T-helper 9 cell (primary cell): ENCODE data around the gene TNFSF13.
A peak's percentile ranks its signal among the peaks of the same experiment; 100 is the strongest.

Source experiments
- DNase-seq: peaks from one replicate; pipeline ENCODE4 v3.0.0-alpha.2; 2020

Gene TNFSF13

DNA sequence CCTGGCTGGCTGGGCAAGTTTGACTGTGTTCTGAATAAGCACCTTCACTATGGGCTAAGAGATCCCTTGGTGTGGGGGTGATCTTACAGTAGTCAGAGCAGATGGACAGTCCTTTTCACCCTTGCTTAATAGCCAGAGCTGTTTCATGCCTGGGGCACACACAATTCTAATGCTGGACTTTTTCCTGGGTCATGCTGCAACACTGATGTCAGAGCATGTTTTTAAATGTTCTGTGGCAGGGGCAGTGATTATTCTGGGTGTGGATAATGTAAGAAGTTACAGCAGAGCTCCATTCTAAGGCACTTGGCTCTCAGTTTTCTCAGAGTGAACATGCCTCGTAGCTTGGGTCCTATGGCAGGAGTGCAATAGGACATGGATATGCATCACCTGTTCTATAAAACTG lies 16.9 kb downstream of the TNFSF13 start:
- no peak for DNase-seq

DNA sequence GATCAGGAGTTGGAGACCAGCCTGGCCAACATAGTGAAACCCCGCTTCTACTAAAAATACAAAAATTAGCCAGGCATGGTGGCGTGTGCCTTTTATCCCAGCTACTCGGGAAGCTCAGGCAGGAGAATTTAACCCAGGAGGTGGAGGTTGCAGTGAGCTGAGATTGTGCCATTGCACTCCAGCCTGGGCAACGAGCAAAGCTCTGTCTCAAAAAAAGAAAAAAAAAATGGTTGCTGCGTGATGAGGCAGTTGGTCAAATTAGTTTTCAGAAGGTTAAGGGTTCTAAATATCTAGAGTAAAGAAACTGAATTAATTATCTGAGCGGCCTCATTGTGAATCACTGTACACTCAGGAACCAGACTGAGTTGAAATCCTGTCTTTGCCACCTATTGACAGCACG lies 17.4 kb downstream of the TNFSF13 start:
- DNase-seq: no peak

DNA sequence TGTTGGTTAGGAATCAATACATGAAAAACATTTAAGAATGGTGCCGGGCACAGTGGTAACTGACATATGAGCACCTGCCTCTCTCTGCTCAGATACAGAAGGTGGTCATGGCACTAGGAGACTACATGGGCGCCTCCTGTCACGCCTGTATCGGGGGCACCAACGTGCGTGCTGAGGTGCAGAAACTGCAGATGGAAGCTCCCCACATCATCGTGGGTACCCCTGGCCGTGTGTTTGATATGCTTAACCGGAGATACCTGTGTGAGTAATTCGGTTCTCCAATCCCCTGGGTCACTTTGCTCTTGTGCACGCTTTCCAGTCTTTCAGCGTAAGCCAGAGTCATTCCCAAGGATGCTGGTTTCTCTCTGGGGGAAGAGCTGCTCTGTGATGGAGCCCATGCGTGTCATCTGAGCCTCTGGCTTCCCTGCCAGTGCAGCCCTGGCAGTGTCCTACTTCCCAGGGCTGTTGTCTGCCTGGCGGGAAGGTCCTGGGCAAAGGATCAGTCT lies 17.9 kb downstream of the TNFSF13 start:
- DNase-seq: no peak

DNA sequence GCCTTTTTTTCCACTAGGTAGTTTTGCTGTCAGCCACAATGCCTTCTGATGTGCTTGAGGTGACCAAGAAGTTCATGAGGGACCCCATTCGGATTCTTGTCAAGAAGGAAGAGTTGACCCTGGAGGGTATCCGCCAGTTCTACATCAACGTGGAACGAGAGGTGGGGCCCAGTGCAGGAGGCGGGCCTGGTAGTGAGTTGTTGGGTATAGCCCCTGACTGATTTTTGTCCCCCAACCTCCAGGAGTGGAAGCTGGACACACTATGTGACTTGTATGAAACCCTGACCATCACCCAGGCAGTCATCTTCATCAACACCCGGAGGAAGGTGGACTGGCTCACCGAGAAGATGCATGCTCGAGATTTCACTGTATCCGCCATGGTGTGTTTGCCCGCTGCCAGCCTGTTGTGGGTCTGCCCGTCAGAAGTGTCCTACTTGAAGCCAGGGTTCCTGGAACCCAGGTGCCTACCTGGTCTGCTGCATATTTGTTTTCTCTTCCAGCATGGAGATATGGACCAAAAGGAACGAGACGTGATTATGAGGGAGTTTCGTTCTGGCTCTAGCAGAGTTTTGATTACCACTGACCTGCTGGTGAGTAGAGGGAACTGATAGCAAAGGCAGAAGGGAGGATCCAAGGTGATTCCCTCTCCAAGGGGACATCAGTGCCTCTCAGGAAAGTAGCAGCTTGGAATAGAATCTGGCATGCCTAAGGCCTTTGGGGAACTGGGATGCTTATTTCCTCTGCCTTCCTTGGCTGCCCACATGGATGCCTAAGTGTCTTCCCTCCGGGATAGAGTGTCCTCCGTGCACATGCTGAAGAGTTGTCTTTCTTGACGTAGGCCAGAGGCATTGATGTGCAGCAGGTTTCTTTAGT lies 19.0 kb downstream of the TNFSF13 start:
- no peak for DNase-seq

DNA sequence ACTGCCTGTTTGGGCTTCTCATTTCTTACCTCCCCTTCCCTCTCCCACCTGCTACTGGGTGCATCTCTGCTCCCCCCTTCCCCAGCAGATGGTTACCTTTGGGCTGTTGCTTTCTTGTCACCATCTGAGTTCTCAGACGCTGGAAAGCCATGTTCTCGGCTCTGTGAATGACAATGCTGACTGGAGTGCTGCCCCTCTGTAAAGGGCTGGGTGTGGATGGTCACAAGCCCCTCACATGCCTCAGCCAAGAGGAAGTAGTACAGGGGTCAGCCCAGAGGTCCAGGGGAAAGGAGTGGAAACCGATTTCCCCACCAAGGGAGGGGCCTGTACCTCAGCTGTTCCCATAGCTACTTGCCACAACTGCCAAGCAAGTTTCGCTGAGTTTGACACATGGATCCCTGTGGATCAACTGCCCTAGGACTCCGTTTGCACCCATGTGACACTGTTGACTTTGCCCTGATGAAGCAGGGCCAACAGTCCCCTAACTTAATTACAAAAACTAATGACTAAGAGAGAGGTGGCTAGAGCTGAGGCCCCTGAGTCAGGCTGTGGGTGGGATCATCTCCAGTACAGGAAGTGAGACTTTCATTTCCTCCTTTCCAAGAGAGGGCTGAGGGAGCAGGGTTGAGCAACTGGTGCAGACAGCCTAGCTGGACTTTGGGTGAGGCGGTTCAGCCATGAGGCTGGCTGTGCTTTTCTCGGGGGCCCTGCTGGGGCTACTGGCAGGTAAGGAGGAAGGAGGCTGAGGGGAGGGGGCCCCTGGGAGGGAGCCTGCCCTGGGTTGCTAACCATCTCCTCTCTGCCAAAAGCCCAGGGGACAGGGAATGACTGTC lies 20.7 kb downstream of the TNFSF13 start, which contains the start of gene CD68:
Gene CD68, plus strand, starts transcription at position 638 of the 833 bp plus-strand sequence. Its CDS starts 40 bp downstream, at position 678.
- no peak for DNase-seq

DNA sequence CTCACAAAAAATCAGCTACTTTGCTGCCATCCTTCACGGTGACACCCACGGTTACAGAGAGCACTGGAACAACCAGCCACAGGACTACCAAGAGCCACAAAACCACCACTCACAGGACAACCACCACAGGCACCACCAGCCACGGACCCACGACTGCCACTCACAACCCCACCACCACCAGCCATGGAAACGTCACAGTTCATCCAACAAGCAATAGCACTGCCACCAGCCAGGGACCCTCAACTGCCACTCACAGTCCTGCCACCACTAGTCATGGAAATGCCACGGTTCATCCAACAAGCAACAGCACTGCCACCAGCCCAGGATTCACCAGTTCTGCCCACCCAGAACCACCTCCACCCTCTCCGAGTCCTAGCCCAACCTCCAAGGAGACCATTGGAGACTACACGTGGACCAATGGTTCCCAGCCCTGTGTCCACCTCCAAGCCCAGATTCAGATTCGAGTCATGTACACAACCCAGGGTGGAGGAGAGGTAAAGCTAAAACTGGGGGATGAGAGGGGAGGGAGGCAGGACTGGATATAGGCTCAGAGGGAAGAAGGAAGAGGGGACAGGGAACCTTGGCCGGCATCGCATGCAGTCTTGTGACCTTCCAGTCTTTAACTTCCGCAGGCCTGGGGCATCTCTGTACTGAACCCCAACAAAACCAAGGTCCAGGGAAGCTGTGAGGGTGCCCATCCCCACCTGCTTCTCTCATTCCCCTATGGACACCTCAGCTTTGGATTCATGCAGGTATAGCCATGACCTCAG lies 21.5 kb downstream of the TNFSF13 start:
- DNase-seq: no peak

DNA sequence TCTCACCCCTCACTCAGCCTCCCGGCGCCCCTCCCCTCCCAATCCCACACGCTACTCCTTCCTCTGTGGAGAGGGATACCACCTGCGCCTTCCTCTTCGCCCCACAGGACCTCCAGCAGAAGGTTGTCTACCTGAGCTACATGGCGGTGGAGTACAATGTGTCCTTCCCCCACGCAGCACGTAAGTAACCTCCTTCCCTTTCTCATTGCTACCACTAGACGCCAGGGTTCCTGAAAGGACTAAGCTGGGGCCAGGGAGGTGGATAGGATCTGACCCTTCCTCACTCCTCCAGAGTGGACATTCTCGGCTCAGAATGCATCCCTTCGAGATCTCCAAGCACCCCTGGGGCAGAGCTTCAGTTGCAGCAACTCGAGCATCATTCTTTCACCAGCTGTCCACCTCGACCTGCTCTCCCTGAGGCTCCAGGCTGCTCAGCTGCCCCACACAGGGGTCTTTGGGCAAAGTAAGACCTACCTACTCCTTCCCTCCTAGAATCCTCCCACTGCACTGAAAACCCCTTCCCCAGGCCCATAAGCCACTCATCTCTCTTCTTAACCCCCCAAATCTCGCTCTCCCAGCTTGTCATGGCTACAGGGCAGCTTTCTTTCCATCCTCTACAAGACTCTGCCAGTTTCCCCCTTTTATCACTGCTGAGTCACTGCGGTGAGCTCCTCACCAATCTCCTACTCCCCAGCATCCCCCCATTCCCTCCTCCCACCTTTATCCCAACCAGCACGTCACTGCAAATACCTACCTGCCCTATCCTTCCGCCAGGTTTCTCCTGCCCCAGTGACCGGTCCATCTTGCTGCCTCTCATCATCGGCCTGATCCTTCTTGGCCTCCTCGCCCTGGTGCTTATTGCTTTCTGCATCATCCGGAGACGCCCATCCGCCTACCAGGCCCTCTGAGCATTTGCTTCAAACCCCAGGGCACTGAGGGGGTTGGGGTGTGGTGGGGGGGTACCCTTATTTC lies 22.3 kb downstream of the TNFSF13 start:
- no peak for DNase-seq

DNA sequence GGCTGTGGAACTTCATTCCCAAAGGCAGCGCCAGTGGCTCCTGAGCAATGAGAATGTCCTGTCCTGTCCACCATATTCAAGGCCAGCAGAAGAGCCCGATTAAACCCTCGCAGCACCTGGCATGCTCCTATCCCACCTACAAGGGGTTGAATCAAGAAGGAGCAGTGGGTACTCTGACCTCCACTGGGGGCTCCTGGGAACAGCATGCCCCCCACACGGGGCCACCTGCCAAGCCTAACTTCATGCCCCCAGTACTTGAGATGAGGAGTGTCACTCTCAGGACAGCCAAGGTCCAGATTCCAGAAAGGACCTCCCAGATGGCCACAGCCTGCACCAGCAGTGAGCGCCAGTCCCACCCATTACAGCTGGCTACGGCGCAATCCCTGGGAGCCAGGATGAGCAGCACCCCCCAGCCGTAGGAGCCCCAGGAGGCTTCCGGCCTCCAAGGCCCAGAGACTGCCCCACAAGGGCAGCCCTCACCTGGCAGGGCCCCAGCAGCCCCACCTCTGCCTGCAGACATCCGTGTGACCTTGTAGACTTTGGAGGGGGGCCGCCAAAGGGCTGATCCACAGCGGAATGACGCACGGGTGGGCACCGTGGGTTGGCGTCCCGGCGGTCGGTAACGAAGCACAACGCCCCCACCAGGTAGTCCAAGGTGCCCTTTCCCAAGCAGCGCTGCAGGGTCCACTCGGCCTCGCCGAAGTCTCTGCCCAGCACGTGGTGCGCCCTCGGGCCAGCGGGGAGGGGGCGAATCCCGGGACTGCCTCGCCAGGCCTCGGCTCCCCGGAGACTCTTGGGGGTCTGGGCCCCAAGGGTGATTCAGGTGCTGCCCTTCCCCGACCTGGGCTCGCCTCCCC lies 24.1 kb downstream of the TNFSF13 start:
- DNase-seq: no peak

DNA sequence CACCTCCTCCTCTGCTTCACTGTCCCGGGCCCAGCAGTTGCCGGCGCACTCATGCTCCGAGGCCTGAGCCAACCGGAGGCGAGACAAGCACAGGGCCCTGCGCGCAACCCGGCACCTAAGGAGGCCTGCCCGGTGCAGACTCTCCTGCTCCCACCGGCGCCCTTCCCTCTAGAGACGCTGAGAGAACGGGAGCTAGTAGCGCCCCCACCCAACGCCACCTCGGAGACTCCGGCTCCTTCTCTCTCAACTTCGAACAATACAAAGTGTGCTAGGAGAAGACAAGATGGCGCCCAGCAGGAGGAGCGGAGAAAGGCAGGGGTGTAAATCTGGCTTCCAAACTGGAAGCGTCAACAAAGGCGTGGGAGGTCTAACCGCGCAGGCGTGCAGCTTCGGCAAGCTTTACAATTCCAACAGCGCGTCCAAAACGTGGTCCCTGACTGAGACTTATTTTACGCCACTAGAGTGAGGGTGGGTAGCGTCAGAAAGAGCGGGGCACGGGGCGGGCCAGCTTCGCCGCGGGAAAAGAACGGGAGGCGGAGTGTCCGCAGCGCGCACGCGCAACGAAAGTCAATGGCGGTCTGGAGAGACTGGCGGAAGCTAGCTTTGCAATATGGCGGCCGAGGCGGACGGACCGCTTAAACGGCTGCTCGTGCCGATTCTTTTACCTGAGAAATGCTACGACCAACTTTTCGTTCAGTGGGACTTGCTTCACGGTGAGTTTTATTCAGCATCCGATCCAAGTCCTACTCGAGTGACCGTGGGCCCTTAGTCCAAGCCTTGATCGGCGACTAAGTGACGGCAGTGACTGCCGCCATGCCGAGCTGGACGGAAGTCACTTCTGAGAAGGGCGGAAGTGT lies 24.9 kb downstream of the TNFSF13 start, which contains the start of gene MPDU1:
Gene MPDU1, plus strand, starts transcription at position 600 of the 857 bp plus-strand sequence. Its CDS starts 11 bp downstream, at position 611.
- DNase-seq: peak; percentile 86

DNA sequence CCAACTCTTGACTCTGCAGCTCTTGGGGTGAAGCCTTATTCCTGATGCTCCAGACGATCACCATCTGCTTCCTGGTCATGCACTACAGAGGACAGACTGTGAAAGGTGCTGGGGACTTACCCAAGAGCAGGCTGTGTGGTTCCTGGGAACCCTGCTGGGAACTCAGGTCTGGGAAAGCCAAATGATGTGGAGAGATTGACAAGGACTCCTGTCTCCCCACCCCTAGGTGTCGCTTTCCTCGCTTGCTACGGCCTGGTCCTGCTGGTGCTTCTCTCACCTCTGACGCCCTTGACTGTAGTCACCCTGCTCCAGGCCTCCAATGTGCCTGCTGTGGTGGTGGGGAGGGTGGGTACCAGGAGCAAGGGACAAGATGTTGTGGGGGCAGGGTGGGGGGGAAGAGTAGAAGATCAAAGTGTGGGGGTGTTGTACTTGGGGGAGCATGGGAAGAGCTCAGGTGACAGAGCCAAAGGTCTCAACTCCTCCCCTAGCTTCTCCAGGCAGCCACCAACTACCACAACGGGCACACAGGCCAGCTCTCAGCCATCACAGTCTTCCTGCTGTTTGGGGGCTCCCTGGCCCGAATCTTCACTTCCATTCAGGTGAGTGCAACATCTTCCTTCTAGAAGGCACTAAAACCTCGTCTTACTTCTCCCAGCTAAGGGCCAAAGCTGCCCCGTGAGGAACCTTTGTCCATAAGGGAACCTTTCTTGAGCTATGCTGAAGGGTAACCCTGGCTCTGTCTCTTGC lies 28.3 kb downstream of the TNFSF13 start:
- DNase-seq: no peak

DNA sequence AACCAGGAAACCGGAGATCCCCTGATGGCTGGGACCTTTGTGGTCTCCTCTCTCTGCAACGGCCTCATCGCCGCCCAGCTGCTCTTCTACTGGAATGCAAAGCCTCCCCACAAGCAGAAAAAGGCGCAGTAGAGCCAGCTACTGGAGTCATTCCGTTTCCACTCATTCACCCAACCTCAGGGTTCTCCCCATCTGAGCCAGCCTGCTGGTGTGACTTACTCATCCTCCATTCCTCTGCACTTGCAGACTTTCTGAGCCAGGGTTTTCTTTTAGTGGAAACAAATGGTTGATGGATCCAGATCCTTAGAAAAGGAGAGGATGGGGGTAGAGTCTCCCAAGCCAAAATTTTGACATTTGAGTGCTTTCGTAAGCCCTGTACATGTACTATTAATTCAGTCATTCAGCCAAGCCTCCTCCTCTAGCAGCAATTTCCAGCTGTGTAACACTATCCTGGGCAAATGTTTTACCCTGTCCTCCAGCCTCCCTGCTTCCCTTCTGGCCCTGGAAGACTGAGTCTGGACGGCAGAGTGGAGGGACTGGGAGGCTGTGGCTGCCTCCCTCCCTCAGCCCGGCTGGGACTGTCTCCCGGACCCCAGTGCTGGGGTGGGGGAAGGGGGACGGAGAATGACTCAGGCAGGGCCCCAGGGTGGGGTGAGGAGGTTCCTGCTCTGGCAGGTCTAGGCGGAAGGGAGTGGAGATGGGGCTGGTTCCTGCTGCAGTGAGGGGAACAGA lies 29.0 kb downstream of the TNFSF13 start:
- no peak for DNase-seq

DNA sequence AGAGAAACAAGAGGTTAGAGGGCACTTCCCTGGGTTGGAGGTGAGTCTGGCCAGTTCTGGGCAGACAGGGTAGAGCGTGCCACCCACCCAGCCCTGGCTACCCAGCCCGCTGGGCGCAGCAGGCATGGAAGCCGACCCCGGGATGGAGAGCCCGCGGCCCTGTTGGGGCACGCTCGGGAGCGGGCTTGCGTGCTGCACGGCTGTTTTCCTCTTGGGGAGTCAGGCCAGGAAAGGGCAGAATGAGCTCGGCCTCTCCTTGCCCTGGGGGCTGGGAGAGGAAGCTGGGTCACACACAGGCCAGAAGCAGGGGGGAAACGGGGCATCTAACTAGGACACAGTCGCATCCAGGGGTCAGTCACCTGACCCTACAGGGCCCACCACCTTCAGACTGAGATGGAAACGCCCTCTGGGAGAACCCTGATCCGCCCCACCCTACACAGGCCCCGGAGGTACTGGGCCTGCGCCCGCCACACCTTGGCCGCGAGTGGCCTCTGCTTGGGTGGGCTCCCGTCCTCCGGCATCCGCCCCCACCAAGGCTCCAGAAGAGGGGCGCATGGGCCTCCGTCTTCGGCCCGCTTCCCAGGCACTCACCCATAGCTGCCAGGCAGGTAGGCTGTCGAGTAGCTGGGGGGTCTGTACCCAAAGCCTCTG lies 30.1 kb downstream of the TNFSF13 start:
- no peak for DNase-seq

DNA sequence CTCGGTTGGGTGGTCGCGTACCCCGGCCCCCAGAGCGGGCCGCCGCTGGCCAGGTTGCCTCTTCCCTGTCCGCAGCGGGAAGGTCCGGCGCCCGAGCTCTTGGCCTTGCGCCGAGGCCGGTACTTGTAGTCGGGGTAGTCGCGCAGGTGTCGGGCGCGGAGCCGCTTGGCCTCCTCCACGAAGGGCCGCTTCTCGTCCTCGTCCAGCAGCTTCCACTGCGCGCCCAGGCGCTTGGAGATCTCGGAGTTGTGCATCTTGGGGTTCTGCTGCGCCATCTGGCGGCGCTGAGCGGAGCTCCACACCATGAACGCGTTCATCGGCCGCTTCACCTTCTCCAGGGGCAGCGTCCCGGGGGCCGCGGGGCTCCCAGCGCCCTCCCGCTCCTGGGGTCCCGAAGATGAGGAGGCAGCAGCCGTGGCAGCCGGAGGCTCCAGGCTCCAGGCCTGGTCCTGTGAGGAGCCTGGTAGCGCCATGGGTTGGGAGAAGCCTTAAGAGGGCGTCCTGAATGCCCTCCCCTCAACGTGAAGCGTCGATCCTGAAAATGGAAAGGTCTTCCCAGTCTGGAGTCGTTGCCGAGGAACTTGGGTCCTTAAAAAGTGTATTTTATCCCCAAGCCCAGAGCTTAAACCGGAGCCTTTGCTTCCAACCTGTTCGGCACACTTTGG lies 30.8 kb downstream of the TNFSF13 start:
- DNase-seq: peak; percentile 53

DNA sequence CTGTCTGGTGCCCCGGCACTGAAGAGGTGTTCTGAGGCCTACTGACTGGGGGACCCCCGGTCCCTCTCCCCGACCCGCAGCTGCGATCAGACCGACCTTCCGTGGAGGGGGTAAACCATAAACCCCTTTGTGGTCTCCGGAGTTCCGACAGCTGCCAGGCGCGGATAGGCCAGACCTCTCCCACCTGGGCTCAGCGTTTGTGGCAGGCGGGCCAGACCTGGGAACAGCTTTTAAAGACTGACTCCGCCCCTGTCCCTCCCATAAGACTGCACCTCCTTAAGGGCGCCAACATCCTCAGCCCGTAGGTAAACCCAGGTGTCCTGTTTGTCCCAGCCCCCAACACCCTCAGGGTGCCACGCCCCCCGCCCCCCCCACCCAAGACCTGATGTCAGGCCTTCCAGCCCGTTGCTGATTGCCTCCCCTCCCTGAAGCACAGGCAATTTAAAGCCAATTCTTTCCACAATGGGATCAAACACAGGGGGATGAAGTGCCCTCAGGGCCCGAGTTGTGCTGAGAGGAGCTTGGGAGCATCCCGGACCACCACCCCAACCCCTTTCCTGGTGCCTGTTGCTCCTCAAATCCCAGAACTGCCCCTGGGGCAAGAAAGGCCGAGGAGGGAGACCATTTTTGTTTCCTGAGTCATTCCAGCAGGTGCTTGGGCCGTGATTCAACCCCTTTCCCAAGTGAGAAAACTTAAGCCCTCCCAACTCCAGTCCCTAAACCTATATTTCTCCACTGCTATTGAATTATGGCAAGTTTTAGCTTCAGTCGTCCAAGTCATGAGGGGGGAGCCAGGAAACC lies 31.5 kb downstream of the TNFSF13 start, which contains the start of gene SOX15:
Gene SOX15, minus strand, starts transcription at position 204 of the 801 bp plus-strand sequence. CDS start 418 bp downstream, outside the sequence.
- DNase-seq: no peak

DNA sequence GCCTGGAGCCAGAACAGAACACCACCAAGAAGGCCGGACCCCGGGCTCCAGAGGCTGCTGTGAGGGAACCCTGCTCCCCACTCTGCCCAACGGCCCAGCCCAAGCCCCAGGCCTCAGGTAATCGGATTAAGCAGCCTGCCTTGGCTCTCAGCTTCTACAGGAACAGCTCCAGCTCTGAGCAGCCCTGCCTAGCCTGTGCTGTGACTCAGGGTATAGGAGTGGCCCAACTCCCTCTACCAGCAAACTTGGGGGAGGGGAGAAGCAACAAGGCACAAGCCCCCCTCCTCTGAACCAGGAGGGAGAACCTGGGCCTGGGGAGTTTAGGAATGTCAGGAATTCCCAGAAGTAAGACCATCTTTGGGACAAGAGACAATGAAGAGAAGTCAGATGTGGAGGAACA lies 32.2 kb downstream of the TNFSF13 start:
- no peak for DNase-seq

DNA sequence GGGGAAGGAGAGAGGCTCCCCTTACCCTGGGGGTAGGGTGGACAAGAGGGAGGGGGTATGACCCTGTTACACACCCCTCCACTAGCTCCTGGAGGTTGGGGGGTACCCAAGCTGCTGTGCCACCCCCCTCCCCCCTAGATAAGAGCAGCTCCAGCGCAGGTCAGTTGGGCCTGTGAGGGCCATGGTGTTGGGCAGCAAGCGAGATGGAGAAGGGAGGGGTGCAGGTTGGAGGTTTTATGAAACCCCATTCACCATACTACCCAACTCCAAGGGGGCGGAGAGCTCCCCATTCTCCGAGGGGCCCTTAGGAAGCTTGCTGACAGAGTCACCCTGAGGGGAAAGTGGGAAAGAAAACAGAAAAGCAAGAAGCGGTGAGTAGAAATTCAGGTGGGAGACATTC lies 33.0 kb downstream of the TNFSF13 start:
- no peak for DNase-seq
